NB4 (cell line): ENCODE measurements around the gene CALY.

ENCODE experiments used
- MYC ChIP-seq: IDR thresholded peaks from 2 replicates; pipeline ENCODE4 v1.6.1; 2011; ENCODE audit warnings: low read depth, low read length
- POLR2A ChIP-seq: IDR thresholded peaks from 2 replicates; pipeline ENCODE4 v1.6.1; 2011; ENCODE audit warnings: mild to moderate bottlenecking; ENCODE audit not compliant: insufficient read length; ENCODE audit errors: extremely low read depth
- TF ChIP-seq, protein P1 (sequence below): IDR thresholded peaks from one replicate; pipeline ENCODE4 v1.5.1; 2012; ENCODE audit warnings: low read depth, low read length
- TF ChIP-seq, protein P2 (sequence below): IDR thresholded peaks from 2 replicates; pipeline ENCODE4 v1.6.1; 2011; ENCODE audit warnings: low read depth, low read length

DNA sequence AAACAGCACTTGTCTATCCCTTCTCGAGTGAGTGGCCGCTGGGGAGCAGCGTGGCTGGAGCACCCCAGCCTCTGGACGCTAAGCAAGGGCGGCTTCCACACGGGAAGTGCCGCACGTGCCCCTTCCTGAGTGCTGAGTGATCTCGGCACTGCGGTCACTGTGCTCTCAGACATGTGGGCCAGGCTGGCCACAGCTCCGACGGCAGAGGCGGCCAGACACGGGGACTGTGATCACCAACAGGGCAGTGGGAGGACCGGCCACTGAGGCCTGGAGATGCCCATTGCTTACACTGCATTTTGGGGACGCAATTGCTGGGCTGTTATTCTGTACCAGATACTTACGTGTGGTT is 29.4 kb upstream of the CALY start:
- TF ChIP-seq, protein P1, sequence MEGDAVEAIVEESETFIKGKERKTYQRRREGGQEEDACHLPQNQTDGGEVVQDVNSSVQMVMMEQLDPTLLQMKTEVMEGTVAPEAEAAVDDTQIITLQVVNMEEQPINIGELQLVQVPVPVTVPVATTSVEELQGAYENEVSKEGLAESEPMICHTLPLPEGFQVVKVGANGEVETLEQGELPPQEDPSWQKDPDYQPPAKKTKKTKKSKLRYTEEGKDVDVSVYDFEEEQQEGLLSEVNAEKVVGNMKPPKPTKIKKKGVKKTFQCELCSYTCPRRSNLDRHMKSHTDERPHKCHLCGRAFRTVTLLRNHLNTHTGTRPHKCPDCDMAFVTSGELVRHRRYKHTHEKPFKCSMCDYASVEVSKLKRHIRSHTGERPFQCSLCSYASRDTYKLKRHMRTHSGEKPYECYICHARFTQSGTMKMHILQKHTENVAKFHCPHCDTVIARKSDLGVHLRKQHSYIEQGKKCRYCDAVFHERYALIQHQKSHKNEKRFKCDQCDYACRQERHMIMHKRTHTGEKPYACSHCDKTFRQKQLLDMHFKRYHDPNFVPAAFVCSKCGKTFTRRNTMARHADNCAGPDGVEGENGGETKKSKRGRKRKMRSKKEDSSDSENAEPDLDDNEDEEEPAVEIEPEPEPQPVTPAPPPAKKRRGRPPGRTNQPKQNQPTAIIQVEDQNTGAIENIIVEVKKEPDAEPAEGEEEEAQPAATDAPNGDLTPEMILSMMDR = no peak
- TF ChIP-seq POLR2A (no peak), MYC (no peak)
- TF ChIP-seq, protein P2, sequence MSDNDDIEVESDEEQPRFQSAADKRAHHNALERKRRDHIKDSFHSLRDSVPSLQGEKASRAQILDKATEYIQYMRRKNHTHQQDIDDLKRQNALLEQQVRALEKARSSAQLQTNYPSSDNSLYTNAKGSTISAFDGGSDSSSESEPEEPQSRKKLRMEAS = no peak
